ENCODE results near the gene TRPT1.
A peak's percentile ranks its signal among the peaks of the same experiment; 100 is the strongest.

Gene TRPT1

DNA sequence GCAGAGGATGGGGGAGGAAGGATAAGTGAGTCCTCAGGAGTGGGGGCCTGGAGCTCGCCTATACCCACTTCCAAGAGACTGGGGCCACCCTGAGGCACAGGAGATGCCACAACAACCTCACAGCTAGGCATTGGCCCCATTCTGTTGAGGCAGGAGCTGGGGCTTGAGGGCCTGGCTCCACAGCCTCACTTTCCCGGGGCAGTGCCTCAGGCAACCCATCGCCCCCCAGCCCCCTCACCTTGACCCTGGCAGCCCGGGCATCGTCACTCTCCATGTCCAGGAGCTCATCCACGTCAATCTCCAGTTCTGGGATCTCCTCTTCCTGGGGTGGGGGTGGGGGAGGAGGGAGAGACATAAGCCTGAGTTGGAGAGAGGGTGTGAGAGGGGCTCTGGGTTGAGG is 19.0 kb upstream of the TRPT1 start:
- TF ChIP-seq, protein P1, sequence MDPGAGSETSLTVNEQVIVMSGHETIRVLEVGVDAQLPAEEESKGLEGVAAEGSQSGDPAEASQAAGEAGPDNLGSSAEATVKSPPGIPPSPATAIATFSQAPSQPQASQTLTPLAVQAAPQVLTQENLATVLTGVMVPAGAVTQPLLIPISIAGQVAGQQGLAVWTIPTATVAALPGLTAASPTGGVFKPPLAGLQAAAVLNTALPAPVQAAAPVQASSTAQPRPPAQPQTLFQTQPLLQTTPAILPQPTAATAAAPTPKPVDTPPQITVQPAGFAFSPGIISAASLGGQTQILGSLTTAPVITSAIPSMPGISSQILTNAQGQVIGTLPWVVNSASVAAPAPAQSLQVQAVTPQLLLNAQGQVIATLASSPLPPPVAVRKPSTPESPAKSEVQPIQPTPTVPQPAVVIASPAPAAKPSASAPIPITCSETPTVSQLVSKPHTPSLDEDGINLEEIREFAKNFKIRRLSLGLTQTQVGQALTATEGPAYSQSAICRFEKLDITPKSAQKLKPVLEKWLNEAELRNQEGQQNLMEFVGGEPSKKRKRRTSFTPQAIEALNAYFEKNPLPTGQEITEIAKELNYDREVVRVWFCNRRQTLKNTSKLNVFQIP (CRISPR knock-in tag; IDR thresholded peaks at IDR 0.05; ENCODE audit: borderline replicate concordance, low read depth) = no peak
- TF ChIP-seq ZFP3 (CRISPR knock-in tag; IDR thresholded peaks at IDR 0.05) (no peak), ISL1 (CRISPR knock-in tag; IDR thresholded peaks at IDR 0.05) (no peak)
- ATAC-seq = no peak

DNA sequence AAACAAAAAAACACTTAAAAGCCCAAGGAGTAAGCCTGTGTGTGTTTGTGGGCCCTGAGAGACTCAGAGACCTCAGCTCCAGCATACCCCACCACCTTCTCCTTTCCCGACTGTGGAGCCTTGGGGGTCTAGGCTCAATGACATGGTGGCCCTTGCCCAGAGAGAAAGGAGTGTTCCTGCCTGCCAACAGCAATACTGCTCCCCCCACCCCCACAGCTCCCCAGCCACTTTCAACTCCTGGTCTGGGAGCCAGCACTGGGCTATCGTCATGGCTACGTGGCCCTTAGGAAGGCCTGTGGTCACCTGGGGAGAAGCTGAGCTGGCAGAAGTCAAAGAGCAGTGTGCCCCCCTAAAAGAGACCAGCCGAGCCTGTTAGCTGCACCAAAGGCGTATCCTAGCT is 18.1 kb upstream of the TRPT1 start:
- ATAC-seq = no peak
- TF ChIP-seq ZFP30 (CRISPR knock-in tag; IDR thresholded peaks at IDR 0.05) = no peak
- no peak for TF ChIP-seq TOX (CRISPR knock-in tag; IDR thresholded peaks at IDR 0.05; ENCODE audit: borderline replicate concordance)
- no peak for TF ChIP-seq OSR1 (CRISPR knock-in tag; IDR thresholded peaks at IDR 0.05)
- TF ChIP-seq, protein P1 (CRISPR knock-in tag; IDR thresholded peaks at IDR 0.05; ENCODE audit: borderline replicate concordance, low read depth) = no peak
- TF ChIP-seq ISL1 (CRISPR knock-in tag; IDR thresholded peaks at IDR 0.05) = no peak
- TF ChIP-seq PPARA (CRISPR knock-in tag; IDR thresholded peaks at IDR 0.05; ENCODE audit: borderline replicate concordance) = no peak
- TF ChIP-seq, protein P2, sequence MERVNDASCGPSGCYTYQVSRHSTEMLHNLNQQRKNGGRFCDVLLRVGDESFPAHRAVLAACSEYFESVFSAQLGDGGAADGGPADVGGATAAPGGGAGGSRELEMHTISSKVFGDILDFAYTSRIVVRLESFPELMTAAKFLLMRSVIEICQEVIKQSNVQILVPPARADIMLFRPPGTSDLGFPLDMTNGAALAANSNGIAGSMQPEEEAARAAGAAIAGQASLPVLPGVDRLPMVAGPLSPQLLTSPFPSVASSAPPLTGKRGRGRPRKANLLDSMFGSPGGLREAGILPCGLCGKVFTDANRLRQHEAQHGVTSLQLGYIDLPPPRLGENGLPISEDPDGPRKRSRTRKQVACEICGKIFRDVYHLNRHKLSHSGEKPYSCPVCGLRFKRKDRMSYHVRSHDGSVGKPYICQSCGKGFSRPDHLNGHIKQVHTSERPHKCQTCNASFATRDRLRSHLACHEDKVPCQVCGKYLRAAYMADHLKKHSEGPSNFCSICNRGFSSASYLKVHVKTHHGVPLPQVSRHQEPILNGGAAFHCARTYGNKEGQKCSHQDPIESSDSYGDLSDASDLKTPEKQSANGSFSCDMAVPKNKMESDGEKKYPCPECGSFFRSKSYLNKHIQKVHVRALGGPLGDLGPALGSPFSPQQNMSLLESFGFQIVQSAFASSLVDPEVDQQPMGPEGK (CRISPR knock-in tag; IDR thresholded peaks at IDR 0.05; ENCODE audit: borderline replicate concordance) = no peak
- TF ChIP-seq, protein P3, sequence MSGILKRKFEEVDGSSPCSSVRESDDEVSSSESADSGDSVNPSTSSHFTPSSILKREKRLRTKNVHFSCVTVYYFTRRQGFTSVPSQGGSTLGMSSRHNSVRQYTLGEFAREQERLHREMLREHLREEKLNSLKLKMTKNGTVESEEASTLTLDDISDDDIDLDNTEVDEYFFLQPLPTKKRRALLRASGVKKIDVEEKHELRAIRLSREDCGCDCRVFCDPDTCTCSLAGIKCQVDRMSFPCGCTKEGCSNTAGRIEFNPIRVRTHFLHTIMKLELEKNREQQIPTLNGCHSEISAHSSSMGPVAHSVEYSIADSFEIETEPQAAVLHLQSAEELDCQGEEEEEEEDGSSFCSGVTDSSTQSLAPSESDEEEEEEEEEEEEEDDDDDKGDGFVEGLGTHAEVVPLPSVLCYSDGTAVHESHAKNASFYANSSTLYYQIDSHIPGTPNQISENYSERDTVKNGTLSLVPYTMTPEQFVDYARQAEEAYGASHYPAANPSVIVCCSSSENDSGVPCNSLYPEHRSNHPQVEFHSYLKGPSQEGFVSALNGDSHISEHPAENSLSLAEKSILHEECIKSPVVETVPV (CRISPR knock-in tag; IDR thresholded peaks at IDR 0.05) = no peak
- TF ChIP-seq RARB (CRISPR knock-in tag; IDR thresholded peaks at IDR 0.05) = no peak
- TF ChIP-seq ZNF70 (CRISPR knock-in tag; IDR thresholded peaks at IDR 0.05) = no peak
- no peak for TF ChIP-seq ZFP3 (CRISPR knock-in tag; IDR thresholded peaks at IDR 0.05)
- TF ChIP-seq CSDC2 (CRISPR knock-in tag; IDR thresholded peaks at IDR 0.05) = no peak
- TF ChIP-seq ZC3H10 (CRISPR knock-in tag; IDR thresholded peaks at IDR 0.05) = no peak
- TF ChIP-seq, protein P4, sequence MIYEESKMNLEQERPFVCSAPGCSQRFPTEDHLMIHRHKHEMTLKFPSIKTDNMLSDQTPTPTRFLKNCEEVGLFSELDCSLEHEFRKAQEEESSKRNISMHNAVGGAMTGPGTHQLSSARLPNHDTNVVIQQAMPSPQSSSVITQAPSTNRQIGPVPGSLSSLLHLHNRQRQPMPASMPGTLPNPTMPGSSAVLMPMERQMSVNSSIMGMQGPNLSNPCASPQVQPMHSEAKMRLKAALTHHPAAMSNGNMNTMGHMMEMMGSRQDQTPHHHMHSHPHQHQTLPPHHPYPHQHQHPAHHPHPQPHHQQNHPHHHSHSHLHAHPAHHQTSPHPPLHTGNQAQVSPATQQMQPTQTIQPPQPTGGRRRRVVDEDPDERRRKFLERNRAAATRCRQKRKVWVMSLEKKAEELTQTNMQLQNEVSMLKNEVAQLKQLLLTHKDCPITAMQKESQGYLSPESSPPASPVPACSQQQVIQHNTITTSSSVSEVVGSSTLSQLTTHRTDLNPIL (CRISPR knock-in tag; IDR thresholded peaks at IDR 0.05; ENCODE audit: low read depth) = no peak
- TF ChIP-seq TCF4 (CRISPR knock-in tag; IDR thresholded peaks at IDR 0.05; ENCODE audit: borderline replicate concordance) = no peak

DNA sequence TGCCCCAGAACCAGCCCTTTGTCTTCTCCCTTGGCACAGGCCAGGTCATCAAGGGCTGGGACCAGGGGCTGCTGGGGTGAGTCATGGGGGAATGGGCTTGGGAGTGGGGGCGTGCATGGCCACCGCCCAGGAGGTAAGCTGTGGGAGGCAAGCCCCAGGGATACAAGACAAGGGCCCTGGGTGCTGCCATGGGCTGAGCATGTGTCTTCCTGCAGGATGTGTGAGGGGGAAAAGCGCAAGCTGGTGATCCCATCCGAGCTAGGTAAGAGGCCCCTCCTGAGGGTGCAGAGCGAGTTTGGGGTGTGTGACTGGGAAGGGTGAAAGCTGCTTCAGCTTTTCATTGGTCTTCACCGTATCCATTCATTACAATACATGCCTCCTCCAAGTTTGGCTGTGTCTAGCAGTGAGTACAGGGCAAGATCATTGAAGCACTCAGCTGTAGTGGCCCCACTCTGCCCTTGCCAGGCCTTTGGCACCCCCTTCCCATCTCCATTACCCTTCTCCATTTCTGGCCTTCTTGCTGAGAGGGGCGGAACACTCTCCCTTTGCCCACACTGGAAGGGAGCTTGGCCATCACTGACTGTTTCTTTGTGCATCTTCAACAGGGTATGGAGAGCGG is 17.4 kb upstream of the TRPT1 start:
- ATAC-seq = no peak
- no peak for TF ChIP-seq ZFP30 (CRISPR knock-in tag; IDR thresholded peaks at IDR 0.05)
- no peak for TF ChIP-seq GLIS3 (CRISPR knock-in tag; IDR thresholded peaks at IDR 0.05)
- no peak for TF ChIP-seq ZC3H10 (CRISPR knock-in tag; IDR thresholded peaks at IDR 0.05)

DNA sequence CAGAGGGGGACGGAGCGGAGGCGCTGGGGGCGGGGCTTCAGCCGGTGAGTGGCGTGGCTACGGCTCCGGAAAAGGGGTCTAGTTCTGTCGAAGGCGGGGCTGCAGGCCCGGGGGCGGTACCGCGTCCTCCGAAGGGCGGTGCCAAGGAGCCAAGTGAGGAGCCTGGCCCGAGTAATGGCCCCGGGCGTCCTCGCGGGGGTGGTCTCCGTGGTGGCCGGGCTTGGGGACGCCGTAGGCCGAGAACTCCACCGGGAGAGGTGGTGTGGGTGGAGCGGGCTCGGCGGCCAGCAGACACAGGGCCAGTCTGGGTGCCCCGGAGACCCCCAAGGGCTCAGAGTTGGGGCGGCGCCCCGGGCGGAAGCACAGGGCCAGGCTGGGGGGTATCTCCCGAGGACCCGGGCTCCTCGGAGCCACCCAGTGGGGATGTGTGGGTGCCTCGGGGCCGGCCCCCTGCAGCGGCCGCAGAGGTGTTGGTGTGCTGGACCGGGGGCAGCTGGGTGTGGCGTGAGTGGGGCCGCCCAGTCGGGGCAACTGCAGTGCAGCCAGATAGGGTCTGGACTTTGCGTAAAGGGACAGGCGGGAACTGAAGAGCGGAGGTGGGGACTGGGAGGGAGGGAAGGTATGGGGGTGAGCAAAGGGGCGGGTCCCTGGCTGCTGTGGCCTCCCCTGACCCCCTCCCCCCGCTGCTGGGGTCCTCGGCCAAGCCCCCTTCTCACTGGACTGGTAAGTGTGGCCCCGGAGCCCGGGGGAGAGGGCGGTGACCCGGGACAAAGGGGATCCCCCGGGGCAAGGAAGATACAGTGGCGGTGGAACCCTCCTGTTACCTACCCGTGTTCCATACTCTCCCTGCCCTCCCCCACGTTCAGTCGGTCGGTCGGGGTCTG is 15.7 kb upstream of the TRPT1 start:
- ATAC-seq = peak; percentile 83
- TF ChIP-seq RARB (CRISPR knock-in tag; IDR thresholded peaks at IDR 0.05) = no peak
- no peak for TF ChIP-seq ZC3H10 (CRISPR knock-in tag; IDR thresholded peaks at IDR 0.05)
- TF ChIP-seq, protein P3 (CRISPR knock-in tag; IDR thresholded peaks at IDR 0.05) = 0 out of 2 replicates have a peak, but pooled peaks have one; percentile 43
